GM12873 (cell line): Measurements from ENCODE around the gene CTNNA2.

Experiments used
- CTCF ChIP-seq: IDR thresholded peaks from 2 replicates; pipeline ENCODE4 v1.5.1; 2012; ENCODE audit warnings: low read depth, mild to moderate bottlenecking, moderate library complexity, low read length, control low read depth; ENCODE audit not compliant: insufficient read depth; ENCODE audit errors: missing control alignments

Gene CTNNA2

GRCh38 chr2:79887747-79888374 lies 375.0 kb downstream of the CTNNA2 start:
- peak; percentile 67 for TF ChIP-seq CTCF

GRCh38 chr2:79892123-79892522 lies 379.3 kb downstream of the CTNNA2 start:
- TF ChIP-seq CTCF, result no peak

GRCh38 chr2:79899196-79899595 lies 386.3 kb downstream of the CTNNA2 start:
- TF ChIP-seq CTCF, result no peak

GRCh38 chr2:79901161-79901560 lies 388.3 kb downstream of the CTNNA2 start:
- TF ChIP-seq CTCF, result no peak

- no peak for TF ChIP-seq CTCF
Observed at GRCh38 chr2:79903222-79904000, 390.6 kb downstream of the CTNNA2 start.

GRCh38 chr2:79906139-79906890 lies 393.5 kb downstream of the CTNNA2 start:
- no peak for TF ChIP-seq CTCF

GRCh38 chr2:79909521-79909920 lies 396.7 kb downstream of the CTNNA2 start:
- TF ChIP-seq CTCF, result no peak
